Body of pancreas (tissue), 4 donors: ENCODE data around the gene DUSP11. TPM values are rescaled to one million over a fixed set of nuclear protein-coding genes. Genes with fewer than 3 reads are reported as not detected.

Experiments used
- ATAC-seq: fragments of 150-250 bp; one replicate; pipeline ENCODE4 v1.9.1; 2016
- DNase-seq, 4 donors: peaks; one replicate each; pipeline ENCODE4 v3.0.0-alpha.2; 2019
- H3K27ac ChIP-seq, 4 donors: fragments of 200-600 bp; sonication (generic); 1 replicate in 3 of 4; 2 replicates in 1 of 4; pipeline versions ENCODE4 v1.5.1 to v1.6.1; 2016 to 2019; ENCODE audit warnings: mild to moderate bottlenecking in 1 of 4, mixed read lengths in 1 of 4, moderate library complexity in 1 of 4
- H3K27me3 ChIP-seq, 2 donors: fragments of 200-600 bp; sonication (generic); one replicate each; pipeline ENCODE4 v1.6.0; 2016; ENCODE audit warnings: mild to moderate bottlenecking in 1 of 2
- H3K36me3 ChIP-seq, 2 donors: fragments of 200-600 bp; sonication (generic); replicated peaks in 1 of 2; 2 replicates each; pipeline ENCODE4 v1.5.1; 2016; ENCODE audit warnings: low read depth in 2 of 2; ENCODE audit not compliant: insufficient read depth in 1 of 2
- H3K4me1 ChIP-seq: fragments of 200-600 bp; sonication (generic); one replicate; pipeline ENCODE4 v1.6.0; 2016
- H3K4me3 ChIP-seq, 2 donors: fragments of 200-600 bp; sonication (generic); 1 replicate in 1 of 2; 2 replicates in 1 of 2; pipeline ENCODE4 v1.5.1; 2016 to 2019
- H3K9me3 ChIP-seq, 3 donors: fragments of 200-600 bp; sonication (generic); 1 replicate in 2 of 3; 2 replicates in 1 of 3; pipeline ENCODE4 v1.5.1; 2016
- POLR2A ChIP-seq, 3 donors: fragments of 450-650 bp; IDR thresholded peaks; one replicate each; pipeline ENCODE4 v1.6.1; 2016; ENCODE audit warnings: antibody characterized with exemption in 3 of 3, mild to moderate bottlenecking in 2 of 3
- WGBS, 2 donors: methylation state at CpG; one replicate each; pipeline ENCODE4 v1.1.5; 2017; 5-methylcytosine and 5-hydroxymethylcytosine counted together
- intact Hi-C: fragments of 100-400 bp; cut with DNase I; formaldehyde crosslinking; loops from one replicate; pipeline ENCODE4 v1.15.1; 2023
- total RNA-seq, 2 donors: library from RNA; depleted of rRNA; stranded (reverse); fragments of >200 nt; gene quantifications; one replicate each; pipeline ENCODE4 v1.1.0, GENCODE V29; 2016
- TF ChIP-seq, protein P1 (sequence below), 7 experiments: fragments of 450-650 bp in 4 of 7; fragments of 200-600 bp in 3 of 7; sonication (generic) in 3 of 7; IDR thresholded peaks; one replicate each; pipeline ENCODE4 v1.5.1; 2016 to 2019; ENCODE audit warnings: antibody characterized with exemption in 7 of 7

The DUSP11 gene
- 10 to 100 TPM; 10.9 to 13.7 TPM for total RNA-seq

GRCh38 chr2:73779467-73780236 is at the start of gene DUSP11:
Gene DUSP11, minus strand, starts transcription at chr2:73780103. Its CDS starts 129 bp downstream, at chr2:73779974.
- Histone ChIP-seq H3K36me3 (peaks cover 0 to 6% of the 10 kb centered on the region in 2 donors), H3K27ac (peak within 1 kb of the TSS; percentile 68 to 86 (median 81)), H3K27me3 (no peaks in the 10 kb centered on the region), H3K9me3 (no peaks in the 10 kb centered on the region), H3K4me1 (peaks cover 16% of the 10 kb centered on the region), H3K4me3 (peak within 1 kb of the TSS; percentile 44 to 90)
- 0 to 1% methylated on average over 15 to 40 of the region's 40 CpGs for WGBS, 2 donors
- peak; percentile 95 to 98 (median 96) for DNase-seq
- TF ChIP-seq POLR2A (IDR thresholded peaks at IDR 0.05) = peak; percentile 24 to 83 (median 82)
- TF ChIP-seq, protein P1, sequence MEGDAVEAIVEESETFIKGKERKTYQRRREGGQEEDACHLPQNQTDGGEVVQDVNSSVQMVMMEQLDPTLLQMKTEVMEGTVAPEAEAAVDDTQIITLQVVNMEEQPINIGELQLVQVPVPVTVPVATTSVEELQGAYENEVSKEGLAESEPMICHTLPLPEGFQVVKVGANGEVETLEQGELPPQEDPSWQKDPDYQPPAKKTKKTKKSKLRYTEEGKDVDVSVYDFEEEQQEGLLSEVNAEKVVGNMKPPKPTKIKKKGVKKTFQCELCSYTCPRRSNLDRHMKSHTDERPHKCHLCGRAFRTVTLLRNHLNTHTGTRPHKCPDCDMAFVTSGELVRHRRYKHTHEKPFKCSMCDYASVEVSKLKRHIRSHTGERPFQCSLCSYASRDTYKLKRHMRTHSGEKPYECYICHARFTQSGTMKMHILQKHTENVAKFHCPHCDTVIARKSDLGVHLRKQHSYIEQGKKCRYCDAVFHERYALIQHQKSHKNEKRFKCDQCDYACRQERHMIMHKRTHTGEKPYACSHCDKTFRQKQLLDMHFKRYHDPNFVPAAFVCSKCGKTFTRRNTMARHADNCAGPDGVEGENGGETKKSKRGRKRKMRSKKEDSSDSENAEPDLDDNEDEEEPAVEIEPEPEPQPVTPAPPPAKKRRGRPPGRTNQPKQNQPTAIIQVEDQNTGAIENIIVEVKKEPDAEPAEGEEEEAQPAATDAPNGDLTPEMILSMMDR (IDR thresholded peaks at IDR 0.05) = peak; percentile 75 to 97 (median 93)
- peak; percentile 100 for ATAC-seq
- intact Hi-C loops = no loop called here

GRCh38 chr2:73828818-73829570 is 49.1 kb upstream of the DUSP11 start, which contains the start of gene STAMBP:
Gene STAMBP, plus strand, starts transcription at chr2:73828961. Its CDS starts 1,896 bp downstream, at chr2:73830857.
- WGBS, 2 donors = 0 to 1% methylated on average over 42 to 44 of the region's 48 CpGs
- peak; percentile 99 for ATAC-seq
- intact Hi-C loops = loop anchor here (10.0 kb wide), 3 partner anchors 156 to 506 kb away; partner anchors contain the start of genes BOLA3 and TET3

DNA sequence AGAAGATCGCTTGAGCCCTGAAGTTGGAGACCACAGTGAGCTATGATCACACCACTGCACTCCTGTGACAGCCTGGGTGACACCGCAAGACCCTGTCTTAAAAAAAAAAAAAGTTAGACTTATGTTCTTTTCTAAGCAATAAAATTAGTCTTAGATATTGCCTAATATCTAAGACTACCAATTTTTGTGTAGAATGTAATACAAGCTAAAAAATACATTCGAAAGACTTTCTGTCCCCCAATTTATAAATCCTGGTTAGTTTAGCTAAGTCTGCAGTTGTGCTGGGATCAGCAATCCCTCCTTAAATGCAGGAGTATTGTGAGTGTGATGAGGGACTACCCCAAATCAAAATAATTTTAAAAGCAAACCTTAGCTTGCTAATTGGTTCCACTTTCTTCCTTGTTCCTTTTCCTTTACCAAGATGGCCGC is 48.5 kb upstream of the DUSP11 start:
- Histone ChIP-seq H3K36me3 (no peaks in the 10 kb centered on the region), H3K27ac (peak overlapping the region; percentile 77 to 89 (median 87)), H3K4me3 (no peak overlapping the region), H3K4me1 (peaks cover 27% of the 10 kb centered on the region), H3K9me3 (no peaks in the 10 kb centered on the region), H3K27me3 (no peaks in the 10 kb centered on the region)
- ATAC-seq = no peak
- no peak for DNase-seq
- 59 to 69% methylated on average over 4 of the region's 4 CpGs for WGBS, 2 donors
- intact Hi-C loops = loop anchor here (10.0 kb wide), 3 partner anchors 156 to 506 kb away; partner anchors contain the start of genes BOLA3 and TET3
- TF ChIP-seq, protein P1 (IDR thresholded peaks at IDR 0.05) = no peak
- TF ChIP-seq POLR2A (IDR thresholded peaks at IDR 0.05) = no peak

More at GRCh38 chr2:73828818-73829570, 49.1 kb upstream of the DUSP11 start, which contains the start of gene STAMBP:
- TF ChIP-seq, protein P1 (IDR thresholded peaks at IDR 0.05) = peak in 2 of 7 experiments; percentile 6 to 9
- peak; percentile 11 to 80 (median 69) for TF ChIP-seq POLR2A (IDR thresholded peaks at IDR 0.05)
- no peaks in the 10 kb centered on the region for H3K9me3 ChIP-seq
- peaks cover 27% of the 10 kb centered on the region for H3K4me1 ChIP-seq
- peak within 1 kb of the TSS; percentile 51 to 69 for H3K4me3 ChIP-seq
- peak; percentile 97 to 99 (median 98) for DNase-seq
- H3K36me3 ChIP-seq = no peaks in the 10 kb centered on the region
- H3K27ac ChIP-seq = peak within 1 kb of the TSS; percentile 77 to 89 (median 87)
- no peaks in the 10 kb centered on the region for H3K27me3 ChIP-seq

DNA sequence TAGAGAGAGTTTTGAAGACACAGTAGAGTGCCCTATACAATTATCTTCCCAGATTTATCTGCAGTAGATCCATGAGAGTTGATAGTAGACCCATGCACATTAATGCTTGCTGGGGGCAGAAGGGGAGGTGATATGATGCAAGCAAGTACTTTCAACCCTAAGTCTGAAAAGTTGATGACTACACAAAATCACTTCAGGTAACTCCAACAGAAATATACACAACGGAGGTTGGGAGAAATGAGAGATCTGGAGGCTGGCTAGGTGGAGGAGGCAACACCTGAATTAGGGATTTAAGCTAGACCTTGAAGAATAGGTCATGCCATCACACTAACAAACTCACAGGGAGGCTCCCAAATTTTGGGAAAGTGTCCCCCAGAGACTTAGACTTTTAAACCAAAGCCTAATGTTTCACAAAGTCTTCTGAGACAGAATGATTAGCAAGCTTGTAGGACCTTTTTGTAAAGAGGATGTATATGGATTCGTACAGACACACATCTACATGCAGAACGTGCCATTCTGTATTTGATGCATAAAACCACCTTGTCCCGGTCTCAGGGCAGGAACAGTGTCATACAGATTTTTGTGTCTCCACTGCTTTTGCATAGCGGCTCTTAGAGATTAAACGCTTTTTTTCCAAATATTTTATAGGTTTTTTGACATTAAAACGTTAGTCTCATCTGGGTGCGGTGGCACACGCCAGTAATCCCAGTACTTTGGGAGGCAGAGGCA is 47.9 kb upstream of the DUSP11 start:
- no peak for ATAC-seq
- Histone ChIP-seq H3K36me3 (no peaks in the 10 kb centered on the region), H3K9me3 (no peaks in the 10 kb centered on the region), H3K27me3 (no peaks in the 10 kb centered on the region), H3K4me1 (peaks cover 27% of the 10 kb centered on the region), H3K4me3 (no peak overlapping the region), H3K27ac (no peak overlapping the region)
- intact Hi-C loops = loop anchor here (10.0 kb wide), 3 partner anchors 157 to 507 kb away; partner anchors contain the start of genes BOLA3 and TET3
- no peak for DNase-seq
- WGBS, 2 donors = 70 to 76% methylated on average over 9 of the region's 9 CpGs
- no peak for TF ChIP-seq POLR2A (IDR thresholded peaks at IDR 0.05)
- TF ChIP-seq, protein P1 (IDR thresholded peaks at IDR 0.05) = no peak
